Rectal smooth muscle tissue (tissue), 1 donor: ENCODE data around the gene NME3.
"Not testable (repeated sequence)": the region's sequence is repeated elsewhere in the genome, so short reads cannot be mapped to it uniquely, and the experiment has no call there.

ENCODE experiments used
- H3K27ac ChIP-seq: one replicate; pipeline ENCODE4 v1.7.0; 2013; ENCODE audit warnings: low read depth, low read length, inconsistent platforms
- H3K27me3 ChIP-seq: one replicate; pipeline ENCODE4 v1.7.0; 2013; ENCODE audit warnings: low read length; ENCODE audit not compliant: control insufficient read depth, insufficient read depth
- H3K36me3 ChIP-seq: one replicate; pipeline ENCODE4 v1.7.0; 2013; ENCODE audit warnings: low read length; ENCODE audit not compliant: control insufficient read depth, insufficient read depth
- H3K4me1 ChIP-seq: one replicate; pipeline ENCODE4 v1.7.0; 2013; ENCODE audit warnings: low read length; ENCODE audit not compliant: control insufficient read depth, insufficient read depth
- H3K4me3 ChIP-seq: one replicate; pipeline ENCODE4 v1.7.0; 2013; ENCODE audit warnings: low read length
- H3K9ac ChIP-seq: one replicate; pipeline ENCODE4 v1.7.0; 2013; ENCODE audit warnings: low read length

The NME3 gene

DNA sequence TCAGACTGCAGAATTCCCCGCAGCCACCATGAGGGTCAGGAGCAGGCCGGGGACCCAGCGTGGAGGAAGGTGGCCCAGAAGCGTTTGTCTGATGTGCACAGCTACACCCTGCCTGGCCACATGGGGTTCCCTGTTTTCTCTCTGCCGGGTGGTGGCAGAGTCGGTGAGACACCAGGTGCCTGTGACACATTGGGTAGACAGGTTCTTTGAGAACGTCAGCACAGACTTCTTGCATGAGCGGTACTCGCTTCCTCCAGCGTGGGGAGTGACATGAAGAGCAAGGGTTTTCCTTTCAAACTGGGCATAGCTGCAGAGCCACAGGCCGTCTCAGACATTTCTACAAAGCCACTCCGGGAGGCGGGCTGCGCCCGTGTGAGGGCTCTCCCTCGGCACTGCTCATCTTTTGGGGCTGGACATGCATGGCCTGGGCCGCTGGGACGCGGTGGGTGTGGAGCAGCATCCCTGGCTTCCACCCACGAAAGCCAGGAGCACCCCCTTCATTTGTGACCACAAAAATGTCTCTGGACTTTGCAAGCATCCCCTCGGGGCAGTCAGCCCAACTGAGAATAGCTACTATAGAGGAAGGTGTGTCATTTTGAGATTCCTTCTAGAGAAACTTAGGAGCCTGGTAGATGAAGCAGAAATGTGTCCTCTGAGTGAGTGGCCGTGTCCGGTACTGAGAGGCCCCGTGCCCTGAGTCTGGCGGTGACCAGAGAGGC, 26.0 kb downstream of the NME3 start:
- Histone ChIP-seq H3K27me3 (no peaks in the 10 kb centered on the region), H3K9ac (no peak overlapping the region), H3K4me1 (no peaks in the 10 kb centered on the region), H3K4me3 (no peak overlapping the region), H3K36me3 (peaks cover 37% of the 10 kb centered on the region), H3K27ac (no peak overlapping the region)

DNA sequence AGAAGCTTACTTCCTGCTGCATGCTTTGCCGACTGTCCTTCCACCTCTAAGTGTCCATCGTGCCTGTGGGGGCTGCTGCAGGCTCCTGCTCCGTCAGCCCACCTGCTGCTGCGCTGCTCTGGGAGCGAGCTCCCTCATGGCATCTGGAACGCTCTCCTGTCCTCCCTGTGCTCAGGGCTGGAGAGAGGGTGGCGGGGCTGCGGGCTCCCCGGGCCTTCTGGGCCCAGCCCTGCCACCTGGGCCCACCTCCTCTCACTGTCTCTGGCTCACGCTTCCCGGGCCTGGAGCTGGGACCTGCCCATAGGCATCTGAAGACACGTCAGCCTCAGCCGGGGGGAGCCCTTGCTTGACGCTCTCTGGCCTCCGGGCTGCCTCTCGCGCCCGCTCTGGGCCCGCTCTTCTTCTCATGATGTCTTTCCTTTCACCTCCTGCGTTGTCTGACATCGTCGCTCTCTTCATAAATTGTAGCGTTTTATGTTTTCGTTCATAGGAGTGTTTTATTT, 27.0 kb downstream of the NME3 start:
- Histone ChIP-seq H3K27me3 (no peaks in the 10 kb centered on the region), H3K9ac (no peak overlapping the region), H3K27ac (no peak overlapping the region), H3K4me3 (no peak overlapping the region), H3K4me1 (no peaks in the 10 kb centered on the region), H3K36me3 (peaks cover 35% of the 10 kb centered on the region)

DNA sequence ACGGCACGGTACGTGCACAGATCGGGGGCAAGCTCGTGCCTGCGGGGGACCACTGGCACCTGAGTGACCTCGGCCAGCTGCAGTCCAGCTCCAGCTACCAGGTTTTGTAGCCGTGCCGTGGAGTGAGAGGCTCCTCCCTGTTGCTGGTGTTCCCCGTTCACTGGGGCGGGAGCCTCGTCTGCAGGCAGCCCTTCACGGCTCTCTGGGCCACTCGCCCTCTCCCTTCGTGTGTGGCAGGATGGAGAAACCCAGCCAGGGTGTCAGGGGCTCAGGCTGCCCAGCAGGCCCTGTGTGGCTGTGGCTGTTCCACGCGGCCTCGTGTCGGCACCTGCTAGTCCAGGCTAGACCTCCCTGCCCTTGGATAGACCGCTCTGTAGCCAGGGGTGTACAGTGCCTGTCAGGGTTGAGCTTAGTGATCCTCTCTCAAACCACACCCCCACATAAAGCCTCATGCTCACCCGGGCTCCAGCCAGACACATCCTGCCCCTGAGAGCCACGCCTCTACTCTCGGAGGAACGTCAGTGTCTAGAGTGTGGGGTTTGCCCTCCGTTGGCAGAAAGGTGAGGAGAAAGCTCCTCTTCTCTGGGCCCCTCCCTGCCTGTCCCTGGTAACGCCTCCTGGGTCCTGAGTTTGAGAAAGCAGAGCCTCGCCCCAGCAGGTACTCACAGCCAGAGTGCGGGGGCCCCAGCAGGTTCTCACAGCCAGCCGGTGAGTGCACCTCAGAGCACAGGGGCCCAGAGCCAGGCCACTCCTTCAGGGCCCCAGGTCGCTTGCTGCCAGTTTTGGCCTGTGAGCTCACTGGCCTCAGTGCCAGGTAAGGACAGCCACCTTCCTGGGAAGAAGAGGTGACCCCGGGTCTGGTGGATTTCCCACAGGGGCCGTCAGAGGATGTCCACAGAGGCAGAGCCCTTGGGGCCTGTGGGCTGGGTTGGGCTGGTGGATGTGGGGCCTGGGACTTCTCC, 27.7 kb downstream of the NME3 start:
- no peak overlapping the region for H3K27ac ChIP-seq
- H3K9ac ChIP-seq: no peak overlapping the region
- H3K36me3 ChIP-seq: peaks cover 27% of the 10 kb centered on the region
- no peaks in the 10 kb centered on the region for H3K27me3 ChIP-seq
- no peak overlapping the region for H3K4me3 ChIP-seq
- no peaks in the 10 kb centered on the region for H3K4me1 ChIP-seq

DNA sequence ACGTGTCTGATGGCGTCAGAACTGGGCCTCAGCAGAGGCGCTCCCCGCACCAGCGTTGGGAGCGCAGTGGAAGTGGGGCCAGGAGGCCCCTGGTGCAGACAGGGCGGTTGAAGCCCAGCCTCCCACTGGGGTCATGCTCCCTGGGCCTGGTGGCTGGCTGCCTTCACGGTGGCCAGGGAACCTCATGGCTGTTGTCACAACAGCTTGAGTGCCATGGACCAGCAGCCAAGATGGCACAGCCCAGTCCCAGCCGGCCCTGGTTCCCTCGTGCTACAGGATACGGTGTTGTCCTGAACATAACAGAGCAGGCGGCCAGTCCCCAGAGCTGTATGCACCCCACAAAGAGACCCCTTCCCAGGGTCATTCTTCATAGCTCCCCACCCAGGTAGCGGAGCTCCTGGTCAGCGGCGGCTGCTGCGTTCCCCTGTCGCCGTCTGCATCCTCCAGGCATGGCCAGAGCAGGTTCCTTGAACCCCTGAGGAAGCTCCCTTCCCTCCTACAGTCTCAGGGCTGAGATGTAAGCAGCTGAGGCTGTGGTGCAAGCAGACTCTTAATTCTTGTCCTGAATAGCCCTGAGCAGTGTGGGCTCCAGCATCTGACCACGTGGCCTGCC, 29.7 kb downstream of the NME3 start:
- Histone ChIP-seq H3K9ac (no peak overlapping the region), H3K27ac (no peak overlapping the region), H3K4me1 (no peaks in the 10 kb centered on the region), H3K36me3 (peaks cover 17% of the 10 kb centered on the region), H3K4me3 (no peak overlapping the region), H3K27me3 (no peaks in the 10 kb centered on the region)

DNA sequence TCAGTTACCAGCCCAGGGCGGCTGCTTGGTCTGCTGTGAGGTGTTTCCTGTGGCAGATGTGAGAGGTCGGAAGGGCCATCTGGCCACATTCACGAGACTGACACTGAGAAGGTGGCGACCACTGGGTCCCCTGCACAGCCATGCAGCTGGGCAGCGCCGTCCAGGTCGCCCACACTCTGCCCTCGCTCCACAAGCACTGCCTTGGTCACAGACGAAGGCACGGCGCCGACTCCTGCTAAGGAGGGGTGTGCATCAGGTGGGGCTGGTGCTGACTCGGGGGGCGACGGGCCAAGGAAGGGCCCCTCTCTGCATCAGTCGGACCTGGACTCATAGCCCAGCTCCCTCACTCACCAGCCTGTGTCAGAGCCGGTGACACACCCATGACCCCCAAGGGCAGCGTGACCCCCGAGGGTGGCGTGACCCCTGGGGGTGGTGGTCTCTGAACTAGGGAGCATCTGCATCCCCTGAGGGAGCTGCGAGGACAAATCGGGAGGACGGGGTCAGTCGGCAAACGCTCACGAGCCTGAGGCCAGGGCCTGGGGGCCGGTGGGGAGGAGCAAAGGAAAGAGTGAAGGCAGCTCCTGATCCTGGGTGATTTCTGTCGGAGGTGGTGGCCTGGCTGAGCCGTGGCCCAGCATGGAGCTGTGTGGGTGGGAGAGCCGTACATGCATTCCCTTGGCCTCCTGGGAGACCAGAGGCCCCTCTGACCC, 30.4 kb downstream of the NME3 start:
- no peaks in the 10 kb centered on the region for H3K27me3 ChIP-seq
- peaks cover 17% of the 10 kb centered on the region for H3K36me3 ChIP-seq
- no peaks in the 10 kb centered on the region for H3K4me1 ChIP-seq
- H3K4me3 ChIP-seq: no peak overlapping the region
- no peak overlapping the region for H3K9ac ChIP-seq
- no peak overlapping the region for H3K27ac ChIP-seq

DNA sequence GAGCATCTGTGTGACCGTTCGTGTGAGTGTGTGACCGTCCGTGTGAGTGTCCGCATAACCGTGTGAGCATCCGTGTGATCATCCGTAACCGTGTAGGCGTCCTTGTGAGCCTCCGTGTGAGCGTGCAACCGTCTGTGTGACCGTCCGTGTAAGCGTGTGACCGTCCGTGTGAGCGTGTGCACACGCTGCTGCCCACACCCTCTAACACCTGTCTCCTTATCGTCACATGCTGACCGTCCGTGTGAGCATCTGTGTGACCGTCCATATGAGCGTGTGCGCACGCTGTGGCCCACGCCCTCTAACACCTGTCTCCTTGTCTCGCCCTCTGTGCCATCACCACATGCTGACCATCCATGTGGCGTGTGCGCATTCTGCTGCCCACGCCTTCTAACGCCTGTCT, 31.1 kb downstream of the NME3 start:
- Histone ChIP-seq H3K4me3 (no peak overlapping the region), H3K27ac (no peak overlapping the region), H3K9ac (no peak overlapping the region), H3K4me1 (no peaks in the 10 kb centered on the region), H3K27me3 (no peaks in the 10 kb centered on the region), H3K36me3 (peaks cover 17% of the 10 kb centered on the region)

DNA sequence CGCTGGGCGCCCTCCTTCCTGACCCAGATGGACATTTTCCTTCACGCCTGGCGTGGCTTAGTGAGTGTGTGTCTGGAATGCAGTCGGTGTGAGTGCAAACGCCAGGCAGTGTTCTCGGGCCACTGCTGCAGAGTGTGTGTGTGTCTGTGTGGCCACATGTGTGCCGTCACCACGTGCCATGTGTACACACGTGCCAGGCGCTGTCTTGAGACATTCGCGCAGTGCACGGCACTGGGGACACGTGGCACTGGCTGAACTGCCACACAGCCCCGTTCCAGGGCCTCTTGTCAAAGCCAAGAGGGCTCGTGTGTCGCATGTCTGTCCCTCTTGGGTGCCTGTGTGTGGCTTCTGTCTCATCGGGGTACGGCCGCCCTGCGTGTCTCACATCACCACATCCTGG, 36.5 kb downstream of the NME3 start:
- Histone ChIP-seq H3K36me3 (peaks cover 17% of the 10 kb centered on the region), H3K4me3 (no peak overlapping the region), H3K9ac (no peak overlapping the region), H3K27me3 (no peaks in the 10 kb centered on the region), H3K4me1 (no peaks in the 10 kb centered on the region), H3K27ac (no peak overlapping the region)

DNA sequence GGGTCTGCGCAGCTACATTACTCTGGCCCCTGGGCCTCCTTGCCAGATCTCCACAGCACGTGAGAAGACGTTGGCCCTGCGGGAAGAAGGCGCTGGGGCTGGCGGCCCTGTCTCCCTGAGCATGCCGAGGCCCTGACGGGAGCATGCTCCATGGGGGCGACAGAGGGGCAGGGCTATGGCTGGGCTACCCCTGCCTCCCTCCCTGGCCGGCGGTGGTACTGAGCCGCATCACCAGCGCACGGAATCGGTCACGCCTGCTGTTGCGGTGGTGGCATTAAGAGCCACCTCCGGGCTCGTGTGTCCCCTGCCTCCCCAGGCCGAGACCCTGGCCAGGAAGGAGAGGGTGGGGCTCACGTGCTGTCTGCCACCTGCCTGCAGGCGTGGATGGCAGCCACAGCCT, 37.2 kb downstream of the NME3 start:
- Histone ChIP-seq H3K9ac (no peak overlapping the region), H3K4me1 (no peaks in the 10 kb centered on the region), H3K27me3 (no peaks in the 10 kb centered on the region), H3K27ac (no peak overlapping the region), H3K36me3 (peaks cover 18% of the 10 kb centered on the region), H3K4me3 (no peak overlapping the region)

DNA sequence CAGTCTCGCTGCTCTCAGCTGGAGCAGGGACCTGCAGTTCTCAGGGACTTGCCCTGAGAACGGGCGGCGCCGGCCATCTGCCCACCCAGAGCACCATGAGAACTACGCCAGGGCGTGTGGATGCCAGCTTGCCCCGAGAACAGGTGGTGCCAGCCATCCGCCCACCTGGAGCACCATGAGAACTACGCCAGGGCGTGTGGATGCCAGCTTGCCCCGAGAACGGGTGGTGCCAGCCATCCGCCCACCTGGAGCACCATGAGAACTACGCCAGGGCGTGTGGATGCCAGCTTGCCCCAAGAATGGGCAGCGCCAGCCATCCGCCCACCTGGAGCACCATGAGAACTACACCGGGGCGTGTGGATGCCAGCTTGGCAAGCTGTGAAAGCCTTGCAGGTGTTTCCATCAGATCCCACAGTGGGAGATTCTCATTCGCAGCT, 38.8 kb downstream of the NME3 start:
- H3K27me3 ChIP-seq, H3K4me3 ChIP-seq, H3K9ac ChIP-seq, H3K27ac ChIP-seq, H3K4me1 ChIP-seq: not testable (repeated sequence)
- H3K36me3 ChIP-seq: peaks cover 22% of the 10 kb centered on the region

DNA sequence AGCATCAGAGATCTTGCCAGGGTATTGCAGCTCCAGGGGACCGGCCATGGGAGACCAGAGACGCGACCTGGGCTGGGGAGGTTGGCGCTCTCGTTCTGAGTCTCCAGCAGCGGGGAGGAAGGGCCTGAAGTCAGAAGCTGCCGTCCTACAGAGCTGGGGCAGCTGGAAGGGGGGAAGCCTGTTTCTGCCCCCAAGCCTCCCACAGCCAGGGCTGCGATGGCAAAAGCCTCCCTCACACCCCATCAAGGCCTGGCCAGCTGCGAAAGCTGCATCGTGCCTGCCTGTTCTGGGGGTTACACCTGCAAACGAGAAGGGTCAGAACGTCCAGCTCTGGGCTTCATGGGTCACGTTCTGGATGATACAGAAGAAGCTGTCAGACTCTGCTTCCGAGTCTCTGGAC, 39.3 kb downstream of the NME3 start:
- peaks cover 23% of the 10 kb centered on the region for H3K36me3 ChIP-seq
- no peak overlapping the region for H3K27ac ChIP-seq

DNA sequence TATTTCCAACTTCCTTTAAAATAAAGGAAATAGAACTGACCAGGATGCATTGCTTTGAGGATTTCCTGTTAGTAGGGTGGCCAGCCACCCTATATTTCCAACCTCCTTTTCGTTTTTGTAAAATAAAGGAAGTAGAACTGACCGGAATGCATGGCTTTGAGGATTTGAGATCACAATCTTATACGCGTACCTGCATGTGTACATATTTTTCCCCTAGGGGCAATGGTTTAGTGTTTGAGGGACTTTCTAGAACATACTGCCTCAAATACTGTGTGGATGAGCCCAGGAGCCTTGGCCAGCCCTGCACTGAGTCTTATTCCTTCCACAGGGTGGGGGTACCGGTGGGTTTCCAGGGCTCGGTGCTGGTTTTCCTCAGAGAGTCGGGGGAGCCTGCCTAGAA, 39.7 kb downstream of the NME3 start:
- Histone ChIP-seq H3K9ac (no peak overlapping the region), H3K27ac (no peak overlapping the region), H3K4me1 (no peaks in the 10 kb centered on the region), H3K36me3 (peaks cover 28% of the 10 kb centered on the region), H3K4me3 (no peak overlapping the region), H3K27me3 (no peaks in the 10 kb centered on the region)

More for the DNA sequence above, 39.3 kb downstream of the NME3 start:
- Histone ChIP-seq H3K27me3 (no peaks in the 10 kb centered on the region), H3K9ac (no peak overlapping the region), H3K4me3 (no peak overlapping the region), H3K4me1 (no peaks in the 10 kb centered on the region)

DNA sequence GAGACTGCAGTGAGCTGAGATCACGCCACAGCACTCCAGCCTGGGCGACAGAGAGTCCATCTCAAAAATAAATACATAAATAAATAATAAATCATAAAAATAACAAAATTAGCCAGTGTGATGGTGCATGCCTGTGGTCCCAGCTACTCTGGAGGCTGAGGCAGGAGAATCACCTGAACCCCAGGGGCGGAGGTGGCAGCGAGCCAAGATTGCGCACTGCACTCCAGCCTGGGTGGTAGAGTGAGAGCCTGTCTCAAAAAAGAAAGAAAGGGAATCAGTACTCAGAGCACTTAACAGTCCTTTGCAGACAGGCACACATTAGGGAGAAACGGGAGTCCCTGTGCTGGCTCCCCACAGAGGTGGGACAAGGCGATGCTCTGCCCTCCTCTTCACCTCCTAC, 40.3 kb downstream of the NME3 start:
- Histone ChIP-seq H3K4me1 (no peaks in the 10 kb centered on the region), H3K4me3 (no peak overlapping the region), H3K27ac (no peak overlapping the region), H3K9ac (no peak overlapping the region), H3K27me3 (no peaks in the 10 kb centered on the region), H3K36me3 (peaks cover 31% of the 10 kb centered on the region)
